DOHH2 (cell line): Measurements from ENCODE around the gene THEM5.
"Not testable (repeated sequence)": the region's sequence is repeated elsewhere in the genome, so short reads cannot be mapped to it uniquely, and the experiment has no call there.

Source experiments
- H3F3A ChIP-seq: fragments of 200-600 bp; sonication (generic), shearing (Covaris generic); 2 replicates; pipeline ENCODE4 v1.6.0; 2016; ENCODE audit warnings: antibody characterized with exemption, mild to moderate bottlenecking; ENCODE audit not compliant: control insufficient read depth, insufficient read depth
- H3K27ac ChIP-seq: fragments of 200-600 bp; sonication (generic); 2 replicates; pipeline ENCODE4 v1.5.1; 2014; ENCODE audit warnings: low read depth, mild to moderate bottlenecking, low read length, moderate library complexity
- H3K27me3 ChIP-seq: fragments of 200-600 bp; sonication (generic); 2 replicates; pipeline ENCODE4 v1.6.1; 2014; ENCODE audit warnings: mild to moderate bottlenecking, low read length, mixed read lengths; ENCODE audit not compliant: control insufficient read depth
- H3K36me3 ChIP-seq: fragments of 200-600 bp; sonication (generic); 2 replicates; pipeline ENCODE4 v1.6.1; 2014; ENCODE audit warnings: mild to moderate bottlenecking, low read length, moderate library complexity, mixed read lengths; ENCODE audit not compliant: control insufficient read depth
- H3K4me1 ChIP-seq: fragments of 200-600 bp; sonication (generic); 2 replicates; pipeline ENCODE4 v1.6.1; 2014; ENCODE audit warnings: mild to moderate bottlenecking, low read length, mixed read lengths; ENCODE audit not compliant: control insufficient read depth
- H3K4me2 ChIP-seq: fragments of 200-600 bp; sonication (generic); 2 replicates; pipeline ENCODE4 v1.6.0; 2014; ENCODE audit warnings: mild to moderate bottlenecking, low read length, moderate library complexity
- H3K4me3 ChIP-seq: fragments of 200-600 bp; sonication (generic); 2 replicates; pipeline ENCODE4 v1.5.1; 2014; ENCODE audit warnings: mild to moderate bottlenecking, low read length, mixed read lengths
- H3K79me2 ChIP-seq: fragments of 200-600 bp; sonication (generic); 2 replicates; pipeline ENCODE4 v1.6.1; 2014; ENCODE audit warnings: mild to moderate bottlenecking, low read length, mixed read lengths; ENCODE audit not compliant: control insufficient read depth
- H3K9me2 ChIP-seq: fragments of 200-600 bp; sonication (generic); replicated peaks from 2 replicates; pipeline ENCODE4 v1.6.1; 2014; ENCODE audit warnings: mild to moderate bottlenecking, low read length, mixed read lengths; ENCODE audit not compliant: control insufficient read depth
- H3K9me3 ChIP-seq: fragments of 200-600 bp; sonication (generic); 2 replicates; pipeline ENCODE4 v1.6.1; 2014; ENCODE audit warnings: antibody characterized with exemption, low read length, mixed read lengths; ENCODE audit not compliant: control insufficient read depth, insufficient read depth
- H4K20me1 ChIP-seq: fragments of 200-600 bp; sonication (generic); 2 replicates; pipeline ENCODE4 v1.6.0; 2014; ENCODE audit warnings: low read depth, mild to moderate bottlenecking, antibody characterized with exemption, low read length, moderate library complexity; ENCODE audit not compliant: control insufficient read depth, insufficient read depth
- EZH2phosphoT487 ChIP-seq: fragments of 200-600 bp; sonication (generic); IDR thresholded peaks from 2 replicates; pipeline ENCODE4 v1.6.1; 2017; ENCODE audit warnings: borderline replicate concordance, mild to moderate bottlenecking, antibody characterized with exemption, low read length, moderate library complexity, mixed read lengths
- TF ChIP-seq, protein P1 (sequence below): fragments of 200-600 bp; sonication (generic); IDR thresholded peaks from one replicate; pipeline ENCODE4 v1.5.1; 2014; ENCODE audit warnings: antibody characterized with exemption, mild to moderate bottlenecking, low read depth, low read length; ENCODE audit not compliant: poor library complexity, severe bottlenecking

THEM5 gene, protein sequence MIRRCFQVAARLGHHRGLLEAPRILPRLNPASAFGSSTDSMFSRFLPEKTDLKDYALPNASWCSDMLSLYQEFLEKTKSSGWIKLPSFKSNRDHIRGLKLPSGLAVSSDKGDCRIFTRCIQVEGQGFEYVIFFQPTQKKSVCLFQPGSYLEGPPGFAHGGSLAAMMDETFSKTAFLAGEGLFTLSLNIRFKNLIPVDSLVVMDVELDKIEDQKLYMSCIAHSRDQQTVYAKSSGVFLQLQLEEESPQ

DNA sequence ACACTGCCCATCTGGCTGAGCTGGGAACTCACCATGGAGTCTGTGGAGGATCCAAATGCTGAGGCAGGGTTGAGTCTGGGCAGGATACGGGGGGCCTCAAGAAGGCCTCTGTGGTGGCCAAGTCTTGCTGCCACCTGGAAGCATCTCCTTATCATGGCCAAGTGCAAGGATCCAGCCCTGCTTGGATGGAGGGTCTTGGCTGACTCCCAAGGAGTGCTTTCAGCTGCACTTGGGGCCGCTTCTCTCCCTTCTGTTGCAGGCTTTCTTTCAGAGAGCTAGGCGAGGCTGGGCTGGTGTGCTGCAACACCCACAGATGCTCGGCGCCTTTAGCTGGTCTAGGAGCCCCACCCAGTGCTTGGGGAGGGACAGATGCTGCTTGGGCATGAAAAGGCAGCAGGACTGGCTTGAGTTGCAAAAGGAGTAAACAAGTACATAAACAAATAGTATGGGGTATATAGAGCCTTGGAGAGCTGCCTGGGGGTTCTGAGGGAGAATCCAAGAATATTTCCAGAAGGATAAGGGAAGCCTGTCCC lies at the start of gene THEM5:
Gene THEM5, minus strand, starts transcription at position 302 of the 533 bp plus-strand sequence. Its CDS starts 147 bp downstream, at position 155.
- Histone ChIP-seq H3K9me3 (no peaks in the 10 kb centered on the region), H3K27me3 (peaks cover 11% of the 10 kb centered on the region), H3K27ac (no peak within 1 kb of the TSS), H3K4me3 (no peak within 1 kb of the TSS), H3F3A (no peaks in the 10 kb centered on the region), H3K79me2 (no peaks in the 10 kb centered on the region), H4K20me1 (no peaks in the 10 kb centered on the region), H3K4me1 (no peaks in the 10 kb centered on the region), H3K4me2 (no peak within 1 kb of the TSS), H3K36me3 (no peaks in the 10 kb centered on the region), H3K9me2 (no peaks in the 10 kb centered on the region)
- TF ChIP-seq EZH2phosphoT487, result no peak
- TF ChIP-seq, protein P1, sequence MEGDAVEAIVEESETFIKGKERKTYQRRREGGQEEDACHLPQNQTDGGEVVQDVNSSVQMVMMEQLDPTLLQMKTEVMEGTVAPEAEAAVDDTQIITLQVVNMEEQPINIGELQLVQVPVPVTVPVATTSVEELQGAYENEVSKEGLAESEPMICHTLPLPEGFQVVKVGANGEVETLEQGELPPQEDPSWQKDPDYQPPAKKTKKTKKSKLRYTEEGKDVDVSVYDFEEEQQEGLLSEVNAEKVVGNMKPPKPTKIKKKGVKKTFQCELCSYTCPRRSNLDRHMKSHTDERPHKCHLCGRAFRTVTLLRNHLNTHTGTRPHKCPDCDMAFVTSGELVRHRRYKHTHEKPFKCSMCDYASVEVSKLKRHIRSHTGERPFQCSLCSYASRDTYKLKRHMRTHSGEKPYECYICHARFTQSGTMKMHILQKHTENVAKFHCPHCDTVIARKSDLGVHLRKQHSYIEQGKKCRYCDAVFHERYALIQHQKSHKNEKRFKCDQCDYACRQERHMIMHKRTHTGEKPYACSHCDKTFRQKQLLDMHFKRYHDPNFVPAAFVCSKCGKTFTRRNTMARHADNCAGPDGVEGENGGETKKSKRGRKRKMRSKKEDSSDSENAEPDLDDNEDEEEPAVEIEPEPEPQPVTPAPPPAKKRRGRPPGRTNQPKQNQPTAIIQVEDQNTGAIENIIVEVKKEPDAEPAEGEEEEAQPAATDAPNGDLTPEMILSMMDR, result no peak

DNA sequence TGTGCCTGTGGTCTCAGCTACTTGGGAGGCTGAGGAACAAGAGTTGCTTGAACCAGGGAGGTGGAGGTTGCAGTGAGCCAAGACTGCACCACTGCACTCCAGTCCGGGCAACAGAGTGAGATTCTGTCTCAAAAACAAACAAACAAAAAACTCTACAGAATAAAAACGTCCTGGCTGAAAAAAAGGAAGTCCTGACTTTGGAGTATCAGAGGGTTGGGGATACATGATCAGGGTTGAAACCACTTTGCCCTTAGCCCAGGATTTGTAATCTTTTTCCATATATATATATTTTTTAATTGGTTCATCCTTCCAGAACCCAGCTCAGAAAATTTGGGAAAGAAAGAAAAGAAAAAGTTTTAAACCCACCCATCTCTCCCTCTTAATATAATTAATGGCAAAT lies 49.3 kb upstream of the THEM5 start:
- H3K4me3 ChIP-seq, result no peak overlapping the region
- H3K9me3 ChIP-seq, result peaks cover 18% of the 10 kb centered on the region
- H4K20me1 ChIP-seq, result no peaks in the 10 kb centered on the region
- no peak overlapping the region for H3K4me2 ChIP-seq
- H3F3A ChIP-seq, result no peaks in the 10 kb centered on the region
- peaks cover 29% of the 10 kb centered on the region for H3K4me1 ChIP-seq
- no peaks in the 10 kb centered on the region for H3K9me2 ChIP-seq
- peaks cover 97% of the 10 kb centered on the region for H3K79me2 ChIP-seq
- no peaks in the 10 kb centered on the region for H3K27me3 ChIP-seq
- peaks cover 62% of the 10 kb centered on the region for H3K36me3 ChIP-seq
- H3K27ac ChIP-seq, result no peak overlapping the region
- TF ChIP-seq, protein P1, result no peak
- no peak for TF ChIP-seq EZH2phosphoT487

DNA sequence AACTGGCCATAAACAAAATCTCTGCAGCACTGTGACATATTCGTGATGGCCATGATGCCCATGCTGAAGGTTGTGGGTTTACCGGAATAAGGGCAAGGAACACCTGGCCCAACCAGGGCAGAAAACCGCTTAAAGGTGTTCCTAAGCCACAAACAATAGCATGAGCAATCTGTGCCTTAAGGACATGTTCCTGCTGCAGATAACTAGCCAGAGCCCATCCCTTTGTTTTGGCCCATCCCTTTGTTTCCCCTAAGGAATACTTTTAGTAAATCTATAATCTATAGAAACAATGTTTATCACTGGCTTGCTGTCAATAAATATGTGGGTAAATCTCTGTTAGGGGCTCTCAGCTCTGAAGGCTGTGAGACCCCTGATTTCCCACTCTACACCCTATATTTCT lies 47.3 kb upstream of the THEM5 start:
- not testable (repeated sequence) for H3K27me3 ChIP-seq, H3K9me3 ChIP-seq, H4K20me1 ChIP-seq, H3K4me3 ChIP-seq, H3K27ac ChIP-seq, H3K9me2 ChIP-seq, H3F3A ChIP-seq, H3K4me2 ChIP-seq
- Histone ChIP-seq H3K4me1 (peaks cover 25% of the 10 kb centered on the region), H3K79me2 (peaks cover 95% of the 10 kb centered on the region), H3K36me3 (peaks cover 55% of the 10 kb centered on the region)

DNA sequence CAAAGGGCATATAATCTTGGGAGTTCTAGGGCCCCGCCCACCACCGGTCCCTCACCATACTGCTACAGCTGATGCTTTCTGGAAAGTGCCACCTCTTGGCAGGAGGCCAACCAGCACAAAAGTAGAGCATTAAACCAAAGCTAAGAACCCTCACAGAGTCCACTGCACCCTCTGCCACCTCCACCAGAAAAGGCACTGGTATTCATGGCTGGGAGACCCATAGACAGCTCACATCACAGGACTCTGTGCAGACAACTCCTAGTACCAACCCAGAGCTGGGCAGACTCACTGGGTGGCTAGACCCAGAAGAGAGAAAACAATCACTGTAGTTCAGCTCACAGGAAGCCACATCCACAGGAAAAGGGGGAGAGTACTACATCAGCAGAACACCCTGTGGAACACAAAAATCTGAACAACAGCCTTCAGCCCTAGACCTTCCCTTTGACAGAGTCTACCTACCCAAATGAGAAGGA lies 45.0 kb upstream of the THEM5 start:
- Histone ChIP-seq H3K4me2 (no peak overlapping the region), H3K27ac (no peak overlapping the region)
- TF ChIP-seq EZH2phosphoT487, result no peak
- TF ChIP-seq, protein P1, result no peak

More for the DNA sequence above, 45.0 kb upstream of the THEM5 start:
- H3K36me3 ChIP-seq, result peaks cover 54% of the 10 kb centered on the region
- peaks cover 10% of the 10 kb centered on the region for H3K9me3 ChIP-seq
- no peaks in the 10 kb centered on the region for H3K27me3 ChIP-seq
- no peaks in the 10 kb centered on the region for H3K9me2 ChIP-seq
- H4K20me1 ChIP-seq, result no peaks in the 10 kb centered on the region
- peaks cover 73% of the 10 kb centered on the region for H3K79me2 ChIP-seq
- H3K4me3 ChIP-seq, result no peak overlapping the region
- peaks cover 18% of the 10 kb centered on the region for H3K4me1 ChIP-seq
- peaks cover 3% of the 10 kb centered on the region; the same call in 1 of the 2 replicates for H3F3A ChIP-seq
